Measurements from ENCODE around the gene PIP5K1C. TPM values are rescaled to one million over a fixed set of nuclear protein-coding genes. Genes with fewer than 3 reads are reported as not detected.
A peak's percentile ranks its signal among the peaks of the same experiment; 100 is the strongest.

Gene PIP5K1C
- total and polyA plus RNA-seq, 2 donors (not counting 1 experiment from before 2014, with no cell fraction given): 10.4 to 46.7 TPM

DNA sequence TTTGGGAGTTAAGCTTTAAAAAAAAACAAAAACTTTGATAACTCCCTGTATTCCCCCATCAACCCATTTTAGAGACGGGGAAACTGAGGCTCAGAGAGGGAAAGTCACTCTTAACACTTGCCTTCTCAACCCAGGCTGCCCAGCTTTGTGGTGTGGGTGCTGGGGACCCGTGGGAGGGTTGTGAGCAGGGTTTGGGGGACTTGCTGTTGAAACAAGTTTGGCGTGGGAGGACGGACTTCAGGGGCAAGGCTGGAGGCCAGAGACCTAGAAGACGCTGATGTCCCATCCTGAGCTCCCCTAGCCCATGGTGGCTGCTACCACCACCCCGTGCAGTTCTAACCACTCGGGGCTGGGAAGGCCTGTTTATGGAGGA is 72.9 kb downstream of the PIP5K1C start:
- no peaks in the 10 kb centered on the region for H3K9me3 Mint-ChIP-seq (ENCODE audit: insufficient read depth)
- Histone ChIP-seq H2AFZ (ENCODE audit: insufficient read depth, low read depth, low read length, poor library complexity, severe bottlenecking) (peak overlapping the region; percentile 96), H3K79me2 (ENCODE audit: control insufficient read depth, insufficient read depth, low read length) (peaks cover 38% of the 10 kb centered on the region), H3K9ac (ENCODE audit: low read length) (peak overlapping the region; percentile 87), H3K4me1 (ENCODE audit: control insufficient read depth in 2 of 2, insufficient read depth in 2 of 2, low read length in 2 of 2) (peaks cover 17 to 21% of the 10 kb centered on the region in 2 donors), H4K20me1 (ENCODE audit: control insufficient read depth, insufficient read depth, low read length, poor library complexity, severe bottlenecking) (peaks cover 34% of the 10 kb centered on the region), H3K4me2 (replicated peaks; ENCODE audit: low read depth, low read length, poor library complexity, severe bottlenecking) (peak overlapping the region; percentile 86), H3K36me3 (replicated peaks in 1 of 2; ENCODE audit: control extremely low read depth in 1 of 2, control insufficient read depth in 1 of 2, extremely low read depth in 1 of 2, insufficient read depth in 2 of 2, low read length in 1 of 2) (peaks cover 0 to 5% of the 10 kb centered on the region in 2 experiments), H3K27ac (ENCODE audit: low read length in 2 of 2) (peak overlapping the region; percentile 96 to 98), H3K27me3 (replicated peaks in 1 of 4; ENCODE audit: control extremely low read depth in 1 of 4, control insufficient read depth in 3 of 4, insufficient read depth in 4 of 4, low read length in 3 of 4) (no peaks in the 10 kb centered on the region), H3K9me3 (ENCODE audit: control extremely low read depth in 1 of 3, control insufficient read depth in 2 of 3, insufficient read depth in 1 of 3, low read length in 2 of 3) (no peaks in the 10 kb centered on the region), H3K4me3 (ENCODE audit: control extremely low read depth in 1 of 5, extremely low read depth in 1 of 5, insufficient read depth in 1 of 5, low read depth in 2 of 5, low read length in 4 of 5) (peak overlapping the region in 3 of 5 experiments; percentile 29 to 76 (median 75))
- ChIA-PET CTCF (interaction anchor here (0.8 to 1.4 kb wide), 3 partner anchors 38 to 80 kb away, joined by 3 read pairs; no protein-coding TSS in a partner anchor), POLR2A (interaction anchor here (0.5 to 0.6 kb wide), 2 partner anchors 12 to 363 kb away, joined by 5 read pairs; no protein-coding TSS in a partner anchor)
- peaks cover 26% of the 10 kb centered on the region for H3K4me1 Mint-ChIP-seq
- DNase-seq (no peak), ATAC-seq (ENCODE audit: low read depth) (no peak)
- no CpG with 5 or more reads among the region's 7 CpGs for WGBS (ENCODE audit: insufficient coverage)
- peak overlapping the region; percentile 100 for H3K27ac Mint-ChIP-seq
- H3K4me3 Mint-ChIP-seq: peak overlapping the region; percentile 96
- H3K27me3 Mint-ChIP-seq: no peaks in the 10 kb centered on the region
- TF ChIP-seq CTCF (IDR thresholded peaks at IDR 0.05) (no peak), EZH2 (IDR thresholded peaks at IDR 0.05; ENCODE audit: borderline replicate concordance, insufficient read depth, low read depth, low read length, poor library complexity, severe bottlenecking) (no peak)
- intact Hi-C loops (cut with micrococcal nuclease): loop anchor here (1.0 to 2.0 kb wide), 5 partner anchors 55 to 136 kb away; partner anchors contain the start of genes DOHH, HMG20B and MFSD12

Data from B cell (primary cell).